Measurements from ENCODE around the gene RAB1B. TPM values are rescaled to one million over a fixed set of nuclear protein-coding genes. Genes with fewer than 3 reads are reported as not detected.
"Not testable (repeated sequence)": the region's sequence is repeated elsewhere in the genome, so short reads cannot be mapped to it uniquely, and the experiment has no call there.

Gene RAB1B
- total and polyA plus RNA-seq, 3 donors from 2014 or later, result 63.2 to 180 (median 107) TPM

DNA sequence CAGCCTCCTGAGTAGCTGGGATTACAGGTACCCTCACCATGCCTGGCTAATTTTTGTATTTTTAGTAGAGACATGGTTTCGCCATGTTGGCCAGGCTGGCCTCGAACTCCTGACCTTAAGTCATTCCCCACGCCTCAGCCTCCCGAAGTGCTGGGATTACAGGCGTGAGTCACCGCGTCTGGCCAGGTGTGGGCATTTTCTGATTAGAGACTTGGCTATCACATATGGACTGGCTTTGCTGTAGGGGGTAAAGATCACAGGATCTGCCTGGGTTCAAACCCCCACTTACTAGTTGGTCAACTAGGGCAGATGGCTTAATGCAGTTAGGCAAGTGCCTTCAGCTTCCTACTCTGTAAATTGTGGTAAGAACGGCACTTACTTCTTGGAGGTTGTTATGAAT lies 41.9 kb downstream of the RAB1B start:
- no peaks in the 10 kb centered on the region for H3K9me3 ChIP-seq
- no peaks in the 10 kb centered on the region for H3K36me3 ChIP-seq (ENCODE audit: low read depth, missing control alignments)
- H3K27me3 ChIP-seq, result no peaks in the 10 kb centered on the region
- H3K4me1 ChIP-seq, result peaks cover 11% of the 10 kb centered on the region
- no peak overlapping the region for H3K27ac ChIP-seq
- intact Hi-C loops (cut with DNase I; ENCODE audit: low total_unique reads), result no loop called here
- no peak for TF ChIP-seq POLR2A (IDR thresholded peaks at IDR 0.05)
- TF ChIP-seq, protein P1, sequence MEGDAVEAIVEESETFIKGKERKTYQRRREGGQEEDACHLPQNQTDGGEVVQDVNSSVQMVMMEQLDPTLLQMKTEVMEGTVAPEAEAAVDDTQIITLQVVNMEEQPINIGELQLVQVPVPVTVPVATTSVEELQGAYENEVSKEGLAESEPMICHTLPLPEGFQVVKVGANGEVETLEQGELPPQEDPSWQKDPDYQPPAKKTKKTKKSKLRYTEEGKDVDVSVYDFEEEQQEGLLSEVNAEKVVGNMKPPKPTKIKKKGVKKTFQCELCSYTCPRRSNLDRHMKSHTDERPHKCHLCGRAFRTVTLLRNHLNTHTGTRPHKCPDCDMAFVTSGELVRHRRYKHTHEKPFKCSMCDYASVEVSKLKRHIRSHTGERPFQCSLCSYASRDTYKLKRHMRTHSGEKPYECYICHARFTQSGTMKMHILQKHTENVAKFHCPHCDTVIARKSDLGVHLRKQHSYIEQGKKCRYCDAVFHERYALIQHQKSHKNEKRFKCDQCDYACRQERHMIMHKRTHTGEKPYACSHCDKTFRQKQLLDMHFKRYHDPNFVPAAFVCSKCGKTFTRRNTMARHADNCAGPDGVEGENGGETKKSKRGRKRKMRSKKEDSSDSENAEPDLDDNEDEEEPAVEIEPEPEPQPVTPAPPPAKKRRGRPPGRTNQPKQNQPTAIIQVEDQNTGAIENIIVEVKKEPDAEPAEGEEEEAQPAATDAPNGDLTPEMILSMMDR (IDR thresholded peaks at IDR 0.05), result no peak
- H3K4me3 ChIP-seq, result no peak overlapping the region
- DNase-seq, result no peak
- WGBS, 2 donors, result 75 to 87% methylated on average over 8 of the region's 8 CpGs

DNA sequence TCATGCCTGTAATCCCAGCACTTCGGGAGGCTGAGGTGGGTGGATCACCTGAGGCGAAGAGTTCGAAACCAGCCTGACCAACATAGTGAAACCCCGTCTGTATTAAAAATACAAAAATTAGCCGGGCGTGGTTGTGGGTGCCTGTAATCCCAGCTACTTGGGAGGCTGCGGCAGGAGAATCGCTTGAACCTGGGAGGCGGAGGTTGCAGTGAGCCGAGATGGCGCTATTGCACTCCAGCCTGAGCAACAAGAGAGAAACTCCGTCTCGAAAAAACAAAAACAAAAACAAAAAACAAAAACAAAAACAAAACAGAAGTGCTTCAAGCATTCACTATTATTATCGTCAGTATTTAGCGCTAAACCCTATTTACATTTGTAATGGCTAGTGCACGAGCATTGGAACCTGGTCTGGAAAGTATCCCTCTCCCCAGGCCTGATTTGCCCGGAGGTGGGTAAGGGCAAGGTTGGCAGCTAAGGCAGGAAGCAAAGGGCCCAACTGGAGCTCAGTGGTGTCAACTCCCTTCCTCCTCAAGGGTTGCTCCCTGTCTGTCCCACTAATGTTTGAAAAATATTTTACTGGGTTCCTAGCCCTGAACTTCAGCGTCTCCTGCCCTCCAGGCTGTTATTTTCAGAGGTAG lies 42.5 kb downstream of the RAB1B start:
- WGBS, 2 donors, result 48 to 72% methylated on average over 18 of the region's 18 CpGs
- H3K4me1 ChIP-seq, result peaks cover 11% of the 10 kb centered on the region
- H3K27ac ChIP-seq; H3K4me3 ChIP-seq; DNase-seq; H3K36me3 ChIP-seq (ENCODE audit: low read depth, missing control alignments); H3K9me3 ChIP-seq; H3K27me3 ChIP-seq; intact Hi-C loops (cut with DNase I; ENCODE audit: low total_unique reads): not testable (repeated sequence)

DNA sequence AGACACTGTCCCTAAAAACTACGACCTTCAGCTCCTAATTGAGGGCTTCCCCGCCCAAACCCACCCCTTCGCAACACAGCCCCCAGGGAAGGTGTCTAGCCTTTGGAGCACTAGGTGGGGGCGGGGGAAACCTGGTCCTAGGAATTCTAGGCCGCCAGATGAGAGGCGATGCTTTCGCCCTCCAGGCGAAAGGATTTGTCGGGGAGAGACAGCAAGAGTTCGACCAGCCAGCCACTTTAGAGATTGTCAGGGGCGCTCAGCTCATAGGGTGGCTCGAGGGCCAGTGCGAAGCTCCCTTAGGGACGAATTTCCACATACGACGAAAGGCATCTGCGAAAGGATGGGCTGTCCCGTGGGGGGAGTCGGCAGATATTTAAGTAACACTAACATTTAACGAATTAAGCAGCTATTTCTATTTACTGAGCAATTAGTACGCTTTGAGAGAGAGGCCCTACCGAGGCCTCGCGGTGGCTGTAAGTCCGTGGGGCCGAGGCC lies 43.1 kb downstream of the RAB1B start:
- H3K27me3 ChIP-seq, result no peaks in the 10 kb centered on the region
- no peaks in the 10 kb centered on the region for H3K9me3 ChIP-seq
- peaks cover 11% of the 10 kb centered on the region for H3K4me1 ChIP-seq
- peak overlapping the region; percentile 65 to 79 for H3K27ac ChIP-seq
- no peak for TF ChIP-seq POLR2A (IDR thresholded peaks at IDR 0.05)
- TF ChIP-seq, protein P1 (IDR thresholded peaks at IDR 0.05), result peak in 2 of 3 experiments; percentile 54 to 79
- intact Hi-C loops (cut with DNase I; ENCODE audit: low total_unique reads), result no loop called here
- no peak for DNase-seq
- no peaks in the 10 kb centered on the region for H3K36me3 ChIP-seq (ENCODE audit: low read depth, missing control alignments)
- 16 to 23% methylated on average over 17 to 26 of the region's 26 CpGs for WGBS, 2 donors
- peak overlapping the region; percentile 39 to 53 for H3K4me3 ChIP-seq

DNA sequence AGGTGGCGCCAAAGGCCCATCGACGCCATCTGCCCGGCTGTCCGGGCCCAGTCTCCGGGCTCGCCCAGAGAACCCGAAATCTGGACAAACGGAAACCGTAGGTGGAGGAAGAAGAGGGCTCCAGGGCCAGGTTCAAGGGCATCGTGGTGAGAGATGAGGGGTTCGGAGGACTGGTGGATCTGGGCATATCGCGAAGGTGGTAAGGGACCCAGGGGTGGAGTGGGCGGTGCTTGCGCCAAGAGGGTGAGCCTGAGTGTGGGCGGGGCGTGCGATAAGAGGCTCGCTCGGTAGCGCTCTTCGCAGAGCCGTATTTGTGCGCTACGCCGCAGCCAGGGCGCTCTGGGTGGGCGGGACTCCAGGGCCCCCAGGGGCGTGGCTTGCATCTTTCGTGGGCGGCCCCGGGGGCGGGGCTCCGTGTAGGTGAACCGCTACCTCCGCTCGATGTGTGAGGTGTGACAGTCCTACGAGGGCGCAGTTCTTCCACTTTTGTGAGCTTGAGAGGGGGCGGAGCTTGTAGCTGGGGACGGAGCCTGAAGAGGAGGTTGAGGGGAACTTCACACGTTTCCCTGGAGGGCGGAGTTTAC lies 43.6 kb downstream of the RAB1B start:
- DNase-seq, result peak; percentile 95
- 0 to 1% methylated on average over 28 to 38 of the region's 44 CpGs for WGBS, 2 donors
- Histone ChIP-seq H3K4me1 (peaks cover 11% of the 10 kb centered on the region), H3K27ac (peak overlapping the region; percentile 65 to 79), H3K9me3 (no peaks in the 10 kb centered on the region), H3K27me3 (no peaks in the 10 kb centered on the region), H3K4me3 (peak overlapping the region; percentile 39 to 53), H3K36me3 (ENCODE audit: low read depth, missing control alignments) (no peaks in the 10 kb centered on the region)
- TF ChIP-seq, protein P1 (IDR thresholded peaks at IDR 0.05), result peak in 1 of 3 experiments; percentile 70
- TF ChIP-seq POLR2A (IDR thresholded peaks at IDR 0.05), result peak; percentile 14
- intact Hi-C loops (cut with DNase I; ENCODE audit: low total_unique reads), result no loop called here

GRCh38 chr11:66312549-66313320 lies 44.3 kb downstream of the RAB1B start:
- peak overlapping the region; percentile 39 to 53 for H3K4me3 ChIP-seq

More at GRCh38 chr11:66312549-66313320, 44.3 kb downstream of the RAB1B start:
- Histone ChIP-seq H3K9me3 (no peaks in the 10 kb centered on the region), H3K4me1 (peaks cover 17% of the 10 kb centered on the region), H3K27ac (peak overlapping the region; percentile 65 to 79), H3K36me3 (ENCODE audit: low read depth, missing control alignments) (no peaks in the 10 kb centered on the region), H3K27me3 (no peaks in the 10 kb centered on the region)
- 2 to 3% methylated on average over 37 to 52 of the region's 52 CpGs for WGBS, 2 donors
- intact Hi-C loops (cut with DNase I; ENCODE audit: low total_unique reads), result no loop called here
- TF ChIP-seq, protein P1 (IDR thresholded peaks at IDR 0.05), result no peak
- no peak for TF ChIP-seq POLR2A (IDR thresholded peaks at IDR 0.05)
- peak; percentile 98 for DNase-seq
